ENCODE measurements around the gene HAND2. TPM values are rescaled to one million over a fixed set of nuclear protein-coding genes. Genes with fewer than 3 reads are reported as not detected.

Gene HAND2
- total and polyA plus RNA-seq, 2 of the 8 experiments (the other 6 are each of a cell fraction or from before 2014, with no cell fraction given) = 0.05 TPM; not detected in 1

DNA sequence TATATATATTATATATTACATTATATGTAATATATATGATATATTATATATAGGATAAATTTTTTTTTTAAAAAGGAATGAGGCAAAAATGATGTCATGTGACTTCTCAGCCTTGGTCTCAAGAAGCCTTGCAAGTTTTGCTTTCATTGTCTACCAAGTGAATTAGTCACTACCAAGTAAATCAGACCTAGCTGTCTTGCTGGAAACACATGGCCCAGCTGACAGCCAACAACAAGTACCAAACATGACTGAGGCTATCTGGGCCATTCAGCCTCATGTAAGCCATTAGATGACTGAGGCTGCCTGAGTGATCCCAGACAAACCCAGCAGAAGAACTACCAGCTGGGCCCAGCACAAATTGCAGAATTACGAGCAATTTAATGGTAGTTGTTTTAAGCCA, 44.9 kb downstream of the HAND2 start (continued):
- no peak for TF ChIP-seq RNF2 (IDR thresholded peaks at IDR 0.05; ENCODE audit: borderline replicate concordance, low read depth, low read length, missing control alignments, poor library complexity, severe bottlenecking)
